Neural cell (in vitro differentiated cells): ENCODE results near the gene GRIA2. TPM values are rescaled to one million over a fixed set of nuclear protein-coding genes. Genes with fewer than 3 reads are reported as not detected.

Source experiments
- H2AFZ ChIP-seq: fragments of 200-600, 300-800 bp; sonication (generic), shearing (Covaris generic); 2 replicates; pipeline ENCODE4 v1.6.0; 2014; ENCODE audit warnings: low read depth, mild to moderate bottlenecking, antibody characterized with exemption, low read length, moderate library complexity
- H3F3A ChIP-seq: fragments of 200-600 bp; shearing (Covaris generic); 2 replicates; pipeline ENCODE4 v1.6.1; 2016; ENCODE audit warnings: mild to moderate bottlenecking, moderate library complexity, mixed read lengths, antibody characterized with exemption, low read length; ENCODE audit not compliant: insufficient read depth, poor library complexity, severe bottlenecking
- H3K27ac ChIP-seq: fragments of 200-600, 300-800 bp; sonication (generic), shearing (Covaris generic); 2 replicates; pipeline ENCODE4 v1.5.1; 2014; ENCODE audit warnings: mild to moderate bottlenecking, low read length, moderate library complexity
- H3K27me3 ChIP-seq: fragments of 300-800, 200-600 bp; sonication (generic), shearing (Covaris generic); 2 replicates; pipeline ENCODE4 v1.6.0; 2014; ENCODE audit warnings: mild to moderate bottlenecking, low read depth, low read length, moderate library complexity; ENCODE audit not compliant: insufficient read depth
- H3K36me3 ChIP-seq: fragments of 300-800, 200-600 bp; sonication (generic), shearing (Covaris generic); 2 replicates; pipeline ENCODE4 v1.5.1; 2014; ENCODE audit warnings: mild to moderate bottlenecking, antibody characterized with exemption, low read length, moderate library complexity; ENCODE audit not compliant: insufficient read depth
- H3K4me2 ChIP-seq: fragments of 300-800, 200-600 bp; sonication (generic), shearing (Covaris generic); 2 replicates; pipeline ENCODE4 v1.6.0; 2014; ENCODE audit warnings: mild to moderate bottlenecking, low read length
- H3K4me3 ChIP-seq: fragments of 300-800, 200-600 bp; sonication (generic), shearing (Covaris generic); 2 replicates; pipeline ENCODE4 v1.5.1; 2014; ENCODE audit warnings: mild to moderate bottlenecking, low read length, moderate library complexity
- H3K79me2 ChIP-seq: fragments of 200-600 bp; shearing (Covaris generic); replicated peaks from 2 replicates; pipeline ENCODE4 v1.6.0; 2014; ENCODE audit warnings: mild to moderate bottlenecking, low read length, moderate library complexity; ENCODE audit not compliant: insufficient read depth
- H3K9ac ChIP-seq: fragments of 300-800, 200-600 bp; sonication (generic), shearing (Covaris generic); 2 replicates; pipeline ENCODE4 v1.6.1; 2016; ENCODE audit warnings: mild to moderate bottlenecking, low read length, mixed read lengths
- H3K9me2 ChIP-seq: fragments of 200-600 bp; shearing (Covaris generic); 2 replicates; pipeline ENCODE4 v1.6.1; 2016; ENCODE audit warnings: mild to moderate bottlenecking, low read length, mixed read lengths; ENCODE audit not compliant: insufficient read depth
- H3K9me3 ChIP-seq: fragments of 200-600, 300-800 bp; sonication (generic), shearing (Covaris generic); 2 replicates; pipeline ENCODE4 v1.6.1; 2016; ENCODE audit warnings: mild to moderate bottlenecking, mixed run types, low read length, moderate library complexity, mixed read lengths
- H4K20me1 ChIP-seq: fragments of 200-600 bp; shearing (Covaris generic); 2 replicates; pipeline ENCODE4 v1.6.1; 2016; ENCODE audit warnings: mild to moderate bottlenecking, mixed run types; ENCODE audit not compliant: insufficient read depth
- EP300 ChIP-seq: fragments of 450-650 bp; conservative IDR thresholded peaks from 2 replicates; pipeline ENCODE4 v1.6.1; 2014; ENCODE audit warnings: antibody characterized with exemption, mild to moderate bottlenecking, moderate library complexity; ENCODE audit not compliant: poor library complexity, severe bottlenecking
- EZH2 ChIP-seq: fragments of 200-600, 300-800 bp; shearing (Covaris generic), sonication (generic); IDR thresholded peaks from 2 replicates; pipeline ENCODE4 v1.6.1; 2014; ENCODE audit warnings: antibody characterized with exemption, low read length, borderline replicate concordance, mild to moderate bottlenecking; ENCODE audit not compliant: insufficient read depth, poor library complexity, severe bottlenecking
- MXI1 ChIP-seq: fragments of 450-650 bp; conservative IDR thresholded peaks from 2 replicates; pipeline ENCODE4 v1.6.1; 2014; ENCODE audit warnings: antibody characterized with exemption, mild to moderate bottlenecking; ENCODE audit not compliant: poor library complexity, severe bottlenecking
- POLR2AphosphoS5 ChIP-seq: IDR thresholded peaks from 2 replicates; pipeline ENCODE4 v1.6.1; 2012
- RAD21 ChIP-seq: fragments of 450-650 bp; conservative IDR thresholded peaks from 2 replicates; pipeline ENCODE4 v1.6.1; 2014; ENCODE audit warnings: antibody characterized with exemption, mild to moderate bottlenecking, moderate library complexity
- REST ChIP-seq: IDR thresholded peaks from 2 replicates; pipeline ENCODE4 v1.6.1; 2012; ENCODE audit warnings: borderline replicate concordance
- SMC3 ChIP-seq: fragments of 450-650 bp; conservative IDR thresholded peaks from 2 replicates; pipeline ENCODE4 v1.6.1; 2014; ENCODE audit warnings: antibody characterized with exemption, mild to moderate bottlenecking, moderate library complexity; ENCODE audit not compliant: poor library complexity
- TAF1 ChIP-seq: IDR thresholded peaks from 2 replicates; pipeline ENCODE4 v1.6.1; 2012; ENCODE audit warnings: low read depth
- polyA plus RNA-seq: library from polyadenylated mRNA; depleted of rRNA; stranded (reverse); fragments of >200 nt; gene quantifications from 2 replicates; pipeline ENCODE4 v1.2.3, GENCODE V29; 2014
- small RNA-seq, 3 experiments: library from RNA; depleted of rRNA; stranded (forward); fragments of <200 nt; gene quantifications; one replicate each; pipeline ENCODE3, GENCODE V24; 2012
- TF ChIP-seq, protein P1 (sequence below): fragments of 450-650 bp; IDR thresholded peaks from 2 replicates; pipeline ENCODE4 v1.5.1; 2014; ENCODE audit warnings: antibody characterized with exemption, mild to moderate bottlenecking, moderate library complexity; ENCODE audit not compliant: poor library complexity, severe bottlenecking

The GRIA2 gene
- polyA plus RNA-seq, 1 donor from 2014 or later: 823 TPM

DNA sequence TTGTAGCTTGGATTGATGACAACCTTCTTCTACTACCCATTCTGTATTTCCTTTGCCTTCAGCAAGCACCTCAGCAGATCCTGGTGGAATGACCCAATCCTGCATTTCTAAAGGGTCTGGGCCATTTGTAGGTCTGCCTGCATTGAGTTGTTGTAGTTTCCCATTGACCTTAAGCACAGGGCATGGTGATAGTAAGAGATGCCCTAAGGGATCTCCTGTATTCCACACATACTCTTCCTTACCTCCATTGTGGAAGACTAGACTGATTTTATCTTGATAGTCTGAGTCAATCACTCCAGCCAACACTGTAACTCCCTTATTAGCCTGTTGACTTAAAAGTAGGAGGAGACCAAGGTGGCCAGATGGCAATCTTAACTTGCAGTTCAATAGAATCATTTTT is 184.5 kb downstream of the GRIA2 start:
- Histone ChIP-seq H3K27ac (no peak overlapping the region), H3K9me3 (no peaks in the 10 kb centered on the region), H3K36me3 (no peaks in the 10 kb centered on the region), H3K9me2 (no peaks in the 10 kb centered on the region), H3K27me3 (no peaks in the 10 kb centered on the region), H3K4me2 (no peak overlapping the region), H2AFZ (no peak overlapping the region), H3K9ac (no peak overlapping the region), H3F3A (no peaks in the 10 kb centered on the region), H4K20me1 (no peaks in the 10 kb centered on the region), H3K79me2 (no peaks in the 10 kb centered on the region), H3K4me3 (no peak overlapping the region)
- TF ChIP-seq, protein P1, sequence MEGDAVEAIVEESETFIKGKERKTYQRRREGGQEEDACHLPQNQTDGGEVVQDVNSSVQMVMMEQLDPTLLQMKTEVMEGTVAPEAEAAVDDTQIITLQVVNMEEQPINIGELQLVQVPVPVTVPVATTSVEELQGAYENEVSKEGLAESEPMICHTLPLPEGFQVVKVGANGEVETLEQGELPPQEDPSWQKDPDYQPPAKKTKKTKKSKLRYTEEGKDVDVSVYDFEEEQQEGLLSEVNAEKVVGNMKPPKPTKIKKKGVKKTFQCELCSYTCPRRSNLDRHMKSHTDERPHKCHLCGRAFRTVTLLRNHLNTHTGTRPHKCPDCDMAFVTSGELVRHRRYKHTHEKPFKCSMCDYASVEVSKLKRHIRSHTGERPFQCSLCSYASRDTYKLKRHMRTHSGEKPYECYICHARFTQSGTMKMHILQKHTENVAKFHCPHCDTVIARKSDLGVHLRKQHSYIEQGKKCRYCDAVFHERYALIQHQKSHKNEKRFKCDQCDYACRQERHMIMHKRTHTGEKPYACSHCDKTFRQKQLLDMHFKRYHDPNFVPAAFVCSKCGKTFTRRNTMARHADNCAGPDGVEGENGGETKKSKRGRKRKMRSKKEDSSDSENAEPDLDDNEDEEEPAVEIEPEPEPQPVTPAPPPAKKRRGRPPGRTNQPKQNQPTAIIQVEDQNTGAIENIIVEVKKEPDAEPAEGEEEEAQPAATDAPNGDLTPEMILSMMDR: no peak
- no peak for TF ChIP-seq REST
- TF ChIP-seq TAF1: no peak
- TF ChIP-seq RAD21: no peak
- TF ChIP-seq SMC3: no peak
- TF ChIP-seq EP300: no peak
- no peak for TF ChIP-seq MXI1
- TF ChIP-seq POLR2AphosphoS5: no peak
- no peak for TF ChIP-seq EZH2

Small RNA genes within 50 kb of the gene (small RNA-seq; reads per million reads assigned to genes)
- gene RNU6-582P: 0.06 to 0.08 (median 0.07) reads per million in 3 experiments

Other genes with a start within 250 kb of the GRIA2 start
- gene PDGFC, start 248.9 kb upstream of the GRIA2 start, polyA plus RNA-seq: 3.8 and 6.7 TPM in 2 replicates
- 24.9 and 25.1 TPM in 2 replicates for gene GLRB, start 144.6 kb upstream of the GRIA2 start, polyA plus RNA-seq